GM19025 (cell line): ENCODE data around the gene PROSER3.
"Not testable (repeated sequence)": the region's sequence is repeated elsewhere in the genome, so short reads cannot be mapped to it uniquely, and the experiment has no call there.

Experiments
- ATAC-seq: cut with Tn5 transposase; IDR thresholded peaks from one replicate; pipeline ENCODE4 v1.9.1; 2021; ENCODE audit warnings: mild to moderate bottlenecking, low read depth, moderate library complexity; ENCODE audit not compliant: unreplicated experiment

The PROSER3 gene

GRCh38 chr19:35721374-35721773 is 36.6 kb upstream of the PROSER3 start:
- no peak for ATAC-seq

- no peak for ATAC-seq
Observed at GRCh38 chr19:35722461-35722860, 35.5 kb upstream of the PROSER3 start.

GRCh38 chr19:35722897-35723296 is 35.1 kb upstream of the PROSER3 start:
- ATAC-seq: no peak

GRCh38 chr19:35723671-35724070 is 34.3 kb upstream of the PROSER3 start:
- ATAC-seq: no peak

- not testable (repeated sequence) for ATAC-seq
Observed at GRCh38 chr19:35724132-35724531, 33.8 kb upstream of the PROSER3 start.

GRCh38 chr19:35724560-35724959 is 33.4 kb upstream of the PROSER3 start:
- ATAC-seq: no peak

GRCh38 chr19:35725216-35725861 is 32.6 kb upstream of the PROSER3 start:
- ATAC-seq: no peak

- no peak for ATAC-seq
Observed at GRCh38 chr19:35727053-35727955, 30.7 kb upstream of the PROSER3 start.

- no peak for ATAC-seq
Observed at GRCh38 chr19:35727956-35728706, 29.8 kb upstream of the PROSER3 start.

GRCh38 chr19:35729021-35729420 is 29.0 kb upstream of the PROSER3 start:
- ATAC-seq: no peak

- no peak for ATAC-seq
Observed at GRCh38 chr19:35729763-35730162, 28.2 kb upstream of the PROSER3 start.

- ATAC-seq: no peak
Observed at GRCh38 chr19:35730326-35730725, 27.6 kb upstream of the PROSER3 start.

GRCh38 chr19:35731353-35731752 is 26.6 kb upstream of the PROSER3 start:
- no peak for ATAC-seq

- no peak for ATAC-seq
Observed at GRCh38 chr19:35731779-35732405, 26.1 kb upstream of the PROSER3 start.

GRCh38 chr19:35732540-35733179 is 25.3 kb upstream of the PROSER3 start:
- no peak for ATAC-seq

- ATAC-seq: no peak
Observed at GRCh38 chr19:35733180-35734125, 24.5 kb upstream of the PROSER3 start.

- no peak for ATAC-seq
Observed at GRCh38 chr19:35734273-35734672, 23.7 kb upstream of the PROSER3 start.

- no peak for ATAC-seq
Observed at GRCh38 chr19:35734889-35735288, 23.1 kb upstream of the PROSER3 start.
